Trophoblast cell (in vitro differentiated cells and primary cell): ENCODE data around the gene KDF1.

Experiments
- DNase-seq, 2 donors: peaks; one replicate each; pipeline ENCODE4 v3.0.0-alpha.2; 2016
- H2AFZ ChIP-seq: 2 replicates; pipeline ENCODE4 v1.6.1; 2013; ENCODE audit warnings: low read length, moderate library complexity, mild to moderate bottlenecking; ENCODE audit not compliant: insufficient read depth, poor library complexity
- H2AK5ac ChIP-seq: 2 replicates; pipeline ENCODE4 v1.6.1; 2013; ENCODE audit warnings: mild to moderate bottlenecking, low read length
- H2BK120ac ChIP-seq: 2 replicates; pipeline ENCODE4 v1.6.1; 2013; ENCODE audit warnings: low read length, mild to moderate bottlenecking, moderate library complexity; ENCODE audit not compliant: insufficient read depth, poor library complexity
- H2BK12ac ChIP-seq: 2 replicates; pipeline ENCODE4 v1.6.1; 2013; ENCODE audit warnings: mild to moderate bottlenecking, low read length, moderate library complexity
- H2BK5ac ChIP-seq: 2 replicates; pipeline ENCODE4 v1.6.1; 2013; ENCODE audit warnings: low read length, low read depth, moderate library complexity, mild to moderate bottlenecking; ENCODE audit not compliant: poor library complexity
- H3K14ac ChIP-seq: 2 replicates; pipeline ENCODE4 v1.6.1; 2013; ENCODE audit warnings: mild to moderate bottlenecking, low read length
- H3K18ac ChIP-seq: 2 replicates; pipeline ENCODE4 v1.6.1; 2013; ENCODE audit warnings: mild to moderate bottlenecking, low read length
- H3K23ac ChIP-seq: 2 replicates; pipeline ENCODE4 v1.6.1; 2013; ENCODE audit warnings: low read length
- H3K27ac ChIP-seq: 2 replicates; pipeline ENCODE4 v1.5.1; 2013; ENCODE audit warnings: low read depth, mild to moderate bottlenecking, inconsistent platforms, low read length, moderate library complexity
- H3K27me3 ChIP-seq: 2 replicates; pipeline ENCODE4 v1.6.1; 2013; ENCODE audit warnings: inconsistent platforms, mild to moderate bottlenecking, low read length, moderate library complexity; ENCODE audit not compliant: insufficient read depth
- H3K36me3 ChIP-seq, 2 experiments: 1 replicate in 1 of 2; 2 replicates in 1 of 2; pipeline ENCODE4 v1.6.1; 2013; ENCODE audit warnings: low read length in 2 of 2, mild to moderate bottlenecking in 2 of 2, moderate library complexity in 1 of 2; ENCODE audit not compliant: insufficient read depth in 2 of 2, control insufficient read depth in 1 of 2
- H3K4ac ChIP-seq: 2 replicates; pipeline ENCODE4 v1.6.1; 2013; ENCODE audit warnings: low read depth, mild to moderate bottlenecking, low read length, moderate library complexity
- H3K4me1 ChIP-seq, 2 experiments: 1 replicate in 1 of 2; 2 replicates in 1 of 2; pipeline ENCODE4 v1.6.1; 2013; ENCODE audit warnings: low read length in 2 of 2, mild to moderate bottlenecking in 2 of 2, moderate library complexity in 1 of 2; ENCODE audit not compliant: insufficient read depth in 2 of 2, control insufficient read depth in 1 of 2
- H3K4me2 ChIP-seq: 2 replicates; pipeline ENCODE4 v1.6.1; 2013; ENCODE audit warnings: inconsistent platforms, mild to moderate bottlenecking, low read length, moderate library complexity
- H3K4me3 ChIP-seq: 2 replicates; pipeline ENCODE4 v1.5.1; 2013; ENCODE audit warnings: mild to moderate bottlenecking, low read depth, low read length, inconsistent platforms
- H3K79me1 ChIP-seq: one replicate; pipeline ENCODE4 v1.6.1; 2013; ENCODE audit warnings: low read length
- H3K79me2 ChIP-seq: 2 replicates; pipeline ENCODE4 v1.6.1; 2013; ENCODE audit warnings: low read length, mild to moderate bottlenecking; ENCODE audit not compliant: control insufficient read depth, insufficient read depth, poor library complexity
- H3K9ac ChIP-seq: 2 replicates; pipeline ENCODE4 v1.6.1; 2013; ENCODE audit warnings: mild to moderate bottlenecking, low read length
- H3K9me3 ChIP-seq: 2 replicates; pipeline ENCODE4 v1.6.1; 2013; ENCODE audit warnings: low read depth, mild to moderate bottlenecking, control low read depth, inconsistent platforms, low read length; ENCODE audit not compliant: insufficient read depth
- H4K12ac ChIP-seq: 2 replicates; pipeline ENCODE4 v1.6.1; 2013; ENCODE audit warnings: low read depth, mild to moderate bottlenecking, low read length, moderate library complexity
- H4K8ac ChIP-seq: 2 replicates; pipeline ENCODE4 v1.6.1; 2013; ENCODE audit warnings: low read depth, mild to moderate bottlenecking, low read length, moderate library complexity
- H4K91ac ChIP-seq: one replicate; pipeline ENCODE4 v1.6.1; 2013; ENCODE audit warnings: low read depth, mild to moderate bottlenecking, low read length, moderate library complexity
- WGBS: extraction: QIAGEN DNeasy Blood & Tissue Kit; methylation state at CpG from one replicate; pipeline ENCODE4 v1.1.7; 2013; ENCODE audit warnings: missing lambda C conversion rate; ENCODE audit not compliant: insufficient read length, insufficient coverage; ENCODE audit errors: extremely low coverage; 5-methylcytosine and 5-hydroxymethylcytosine counted together

Gene KDF1

DNA sequence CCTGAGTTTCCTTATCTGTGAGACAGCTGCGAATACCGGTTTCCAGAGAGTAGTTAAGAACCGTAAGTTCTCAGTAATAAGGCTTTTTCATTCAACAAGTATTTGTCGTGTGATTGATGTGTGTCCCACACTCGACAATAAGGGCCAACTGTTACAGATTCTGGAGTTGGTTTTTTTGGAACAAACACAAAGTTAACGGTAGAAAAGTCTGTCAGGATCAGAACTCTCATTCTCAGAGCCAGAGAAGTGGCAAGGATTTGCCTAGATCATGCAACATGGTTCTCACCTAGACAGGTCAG lies 37.9 kb downstream of the KDF1 start:
- Histone ChIP-seq H2AK5ac (no peak overlapping the region), H2BK12ac (no peak overlapping the region), H3K36me3 (peaks cover 10 to 27% of the 10 kb centered on the region in 2 experiments), H3K14ac (peak overlapping the region; percentile 93), H3K79me1 (peaks cover 5% of the 10 kb centered on the region), H3K4ac (peak overlapping the region; percentile 54), H3K4me3 (no peak overlapping the region), H3K4me1 (peaks cover 5 to 10% of the 10 kb centered on the region in 2 experiments), H2AFZ (no peak overlapping the region), H3K27ac (no peak overlapping the region), H4K8ac (peak overlapping the region; percentile 93), H4K91ac (no peak overlapping the region), H3K23ac (no peak overlapping the region), H3K79me2 (peaks cover 10% of the 10 kb centered on the region), H2BK120ac (no peak overlapping the region), H3K4me2 (peak overlapping the region; percentile 84), H3K9me3 (no peaks in the 10 kb centered on the region), H3K9ac (peak overlapping the region; percentile 77), H3K27me3 (no peaks in the 10 kb centered on the region), H4K12ac (peak overlapping the region; percentile 81), H2BK5ac (no peak overlapping the region), H3K18ac (no peak overlapping the region)
- DNase-seq: no peak
- WGBS: no CpG with 5 or more reads among the region's 6 CpGs

DNA sequence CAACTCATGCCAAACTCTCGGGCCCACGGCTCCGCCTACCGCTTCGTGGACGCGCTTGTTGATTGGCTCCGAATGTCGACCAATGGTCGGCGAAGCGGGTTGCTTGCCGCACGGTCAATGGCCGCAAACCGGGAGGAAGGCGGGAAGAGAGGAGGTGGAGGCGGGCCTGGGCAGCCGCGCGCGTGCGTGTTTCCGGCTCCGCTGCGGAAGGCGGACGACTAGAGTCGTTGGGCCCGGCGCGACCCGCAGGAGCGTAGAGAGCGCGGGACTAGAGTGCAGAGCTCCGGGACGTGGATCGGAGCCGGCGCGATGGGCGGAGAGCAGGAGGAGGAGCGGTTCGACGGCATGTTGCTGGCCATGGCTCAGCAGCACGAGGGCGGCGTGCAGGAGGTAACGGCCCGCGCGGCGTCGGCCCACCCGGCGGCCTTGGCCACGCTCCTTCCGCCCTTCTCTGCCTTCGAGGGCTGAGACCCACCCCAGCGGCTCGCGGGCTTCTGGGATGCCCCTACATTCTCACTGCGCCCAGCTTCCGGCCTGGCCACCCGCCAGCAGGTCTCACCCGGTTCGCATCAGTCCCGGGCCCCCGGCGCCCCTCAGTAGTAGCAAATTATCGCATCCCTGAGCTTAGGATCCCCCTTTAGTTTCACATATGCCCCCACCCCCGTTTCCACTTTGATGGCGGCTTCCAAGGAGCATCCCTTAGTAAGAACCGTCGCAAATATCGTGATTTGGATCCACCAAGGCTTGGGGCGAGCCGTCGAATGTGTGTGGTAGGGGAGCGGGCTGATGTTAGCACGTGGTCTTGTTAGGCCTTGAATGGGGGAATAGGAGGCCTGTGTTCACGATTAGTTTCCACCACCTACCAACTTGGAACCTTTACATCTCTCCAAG lies 38.5 kb downstream of the KDF1 start, which contains the start of gene NUDC:
TSS of gene NUDC (plus strand) at position 204 of the 891 bp plus-strand sequence. CDS start at position 310, 106 bp downstream.
- Histone ChIP-seq H3K4me2 (peak within 1 kb of the TSS; percentile 84), H3K4me3 (peak within 1 kb of the TSS; percentile 93), H3K14ac (peak within 1 kb of the TSS; percentile 93), H3K9ac (peak within 1 kb of the TSS; percentile 77), H3K23ac (no peak within 1 kb of the TSS), H3K27ac (peak within 1 kb of the TSS; percentile 63), H2BK12ac (no peak within 1 kb of the TSS), H3K9me3 (no peaks in the 10 kb centered on the region), H2AK5ac (peak within 1 kb of the TSS; percentile 45), H3K79me2 (peaks cover 10% of the 10 kb centered on the region), H4K91ac (peak within 1 kb of the TSS; percentile 83), H3K36me3 (peaks cover 8 to 22% of the 10 kb centered on the region in 2 experiments), H3K27me3 (no peaks in the 10 kb centered on the region), H2AFZ (peak within 1 kb of the TSS; percentile 81), H2BK5ac (peak within 1 kb of the TSS; percentile 33), H2BK120ac (peak within 1 kb of the TSS; percentile 49), H3K18ac (peak within 1 kb of the TSS; percentile 87), H3K4ac (peak within 1 kb of the TSS; percentile 54), H3K79me1 (peaks cover 5% of the 10 kb centered on the region), H4K12ac (peak within 1 kb of the TSS; percentile 81), H3K4me1 (peaks cover 5 to 10% of the 10 kb centered on the region in 2 experiments), H4K8ac (peak within 1 kb of the TSS; percentile 93)
- WGBS: no CpG with 5 or more reads among the region's 83 CpGs
- DNase-seq: peak; percentile 99

DNA sequence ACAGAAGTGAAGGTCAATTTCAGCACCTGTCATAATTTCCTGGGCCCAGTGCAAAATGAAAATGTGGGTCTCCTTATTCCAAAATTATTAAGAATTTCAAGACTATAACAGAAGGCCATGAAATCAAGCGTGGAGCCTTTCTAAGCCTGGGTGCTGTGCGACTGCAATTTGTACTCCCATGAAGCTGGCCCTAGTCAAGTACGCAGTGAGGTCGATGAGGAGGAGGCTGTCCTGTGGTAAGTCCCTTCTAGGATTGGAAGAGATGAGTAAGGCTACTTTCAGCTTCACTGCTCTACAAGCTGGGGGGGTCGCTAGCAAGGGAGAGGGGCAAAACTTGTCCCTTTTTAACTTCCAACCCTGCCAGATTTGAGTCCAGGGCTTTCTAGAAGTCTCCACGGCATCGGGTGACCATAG lies 39.1 kb downstream of the KDF1 start:
- Histone ChIP-seq H2BK12ac (no peak overlapping the region), H3K4me2 (peak overlapping the region; percentile 77), H4K8ac (peak overlapping the region; percentile 89), H3K4ac (no peak overlapping the region), H3K79me2 (peaks cover 10% of the 10 kb centered on the region), H2AFZ (peak overlapping the region; percentile 46), H3K4me3 (peak overlapping the region; percentile 54), H3K23ac (no peak overlapping the region), H3K18ac (no peak overlapping the region), H2AK5ac (no peak overlapping the region), H3K9me3 (no peaks in the 10 kb centered on the region), H2BK120ac (no peak overlapping the region), H3K27me3 (no peaks in the 10 kb centered on the region), H3K79me1 (peaks cover 5% of the 10 kb centered on the region), H2BK5ac (no peak overlapping the region), H4K12ac (peak overlapping the region; percentile 16), H3K4me1 (peaks cover 5 to 10% of the 10 kb centered on the region in 2 experiments), H4K91ac (peak overlapping the region; percentile 18), H3K36me3 (peaks cover 8 to 20% of the 10 kb centered on the region in 2 experiments), H3K27ac (no peak overlapping the region), H3K9ac (no peak overlapping the region), H3K14ac (peak overlapping the region; percentile 40)
- no peak for DNase-seq
- WGBS: no CpG with 5 or more reads among the region's 7 CpGs

DNA sequence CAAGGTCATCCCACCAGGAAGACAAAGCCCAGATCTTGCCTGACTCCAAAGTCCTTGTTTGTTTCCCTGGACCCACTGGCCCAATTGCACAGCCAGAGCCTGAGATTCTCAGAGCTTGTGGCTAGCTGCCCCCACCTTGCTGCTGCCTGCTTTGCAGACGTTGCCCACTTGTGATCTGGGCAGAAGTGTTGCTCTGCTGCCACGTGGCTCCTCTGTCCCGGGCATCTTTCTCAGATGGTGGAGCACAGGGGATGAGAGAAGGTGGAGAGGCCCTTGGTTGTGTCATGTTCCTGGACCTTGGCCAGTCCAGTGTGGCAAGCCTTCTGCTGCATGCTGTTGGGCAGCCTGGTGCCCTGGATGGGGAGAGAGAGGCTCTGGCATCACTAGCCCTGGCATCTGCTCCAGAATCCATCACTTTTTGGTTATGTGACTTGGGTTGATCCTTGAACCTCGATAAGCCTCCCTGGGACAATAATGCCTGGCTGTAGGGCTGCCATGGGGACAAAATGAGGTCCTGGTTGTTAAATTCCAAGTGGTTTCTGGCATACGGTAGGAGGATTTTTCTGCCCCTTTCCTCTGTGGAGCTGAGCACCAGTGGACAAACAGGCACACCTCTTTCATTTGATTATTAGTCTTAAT lies 44.9 kb downstream of the KDF1 start:
- H2AFZ ChIP-seq: no peak overlapping the region
- no peaks in the 10 kb centered on the region for H3K79me2 ChIP-seq
- no peak overlapping the region for H3K4ac ChIP-seq
- H3K9me3 ChIP-seq: peaks cover 4% of the 10 kb centered on the region
- DNase-seq: no peak
- no peak overlapping the region for H3K9ac ChIP-seq
- H3K4me1 ChIP-seq: no peaks in the 10 kb centered on the region
- WGBS: no CpG with 5 or more reads among the region's 5 CpGs
- H3K4me2 ChIP-seq: no peak overlapping the region
- no peaks in the 10 kb centered on the region for H3K27me3 ChIP-seq
- H3K36me3 ChIP-seq: no peaks in the 10 kb centered on the region
- no peak overlapping the region for H3K14ac ChIP-seq
- no peak overlapping the region for H4K91ac ChIP-seq
- H4K8ac ChIP-seq: no peak overlapping the region
- H3K4me3 ChIP-seq: no peak overlapping the region
- H2AK5ac ChIP-seq: no peak overlapping the region
- H3K27ac ChIP-seq: no peak overlapping the region
- H3K79me1 ChIP-seq: no peaks in the 10 kb centered on the region
- H2BK12ac ChIP-seq: no peak overlapping the region
- H3K23ac ChIP-seq: peak overlapping the region; percentile 63
- no peak overlapping the region for H3K18ac ChIP-seq
- no peak overlapping the region for H2BK120ac ChIP-seq
- no peak overlapping the region for H2BK5ac ChIP-seq
- no peak overlapping the region for H4K12ac ChIP-seq
